HG02610 (cell line): ENCODE measurements around the gene CEP104.

Experiments
- ATAC-seq: cut with Tn5 transposase; IDR thresholded peaks from one replicate; pipeline ENCODE4 v1.9.1; 2021; ENCODE audit warnings: mild to moderate bottlenecking, moderate library complexity; ENCODE audit not compliant: unreplicated experiment

CEP104 gene

DNA sequence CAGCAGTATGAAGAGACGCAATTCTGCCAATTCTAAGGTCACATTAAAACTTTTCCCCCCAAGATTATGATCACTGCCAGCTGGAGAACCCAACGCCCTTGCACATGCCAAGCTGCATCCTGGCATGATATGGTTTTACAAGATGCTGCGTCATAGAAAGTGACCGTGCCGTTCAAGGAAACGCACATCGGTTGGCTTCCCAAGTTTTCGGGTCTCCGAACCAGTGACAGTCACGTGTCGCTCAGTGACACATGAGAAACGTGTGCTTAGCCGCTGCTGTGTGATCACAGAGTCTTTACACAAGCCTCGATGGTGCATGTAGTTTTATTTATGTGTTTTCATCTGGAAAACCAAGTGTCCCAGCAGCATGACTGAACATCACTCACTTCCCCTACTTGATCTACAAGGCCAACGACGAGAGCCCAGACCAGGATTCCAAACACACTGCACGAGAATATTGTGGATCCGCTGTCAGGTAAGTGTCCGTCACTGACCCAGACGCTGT is 77.0 kb downstream of the CEP104 start:
- no peak for ATAC-seq

DNA sequence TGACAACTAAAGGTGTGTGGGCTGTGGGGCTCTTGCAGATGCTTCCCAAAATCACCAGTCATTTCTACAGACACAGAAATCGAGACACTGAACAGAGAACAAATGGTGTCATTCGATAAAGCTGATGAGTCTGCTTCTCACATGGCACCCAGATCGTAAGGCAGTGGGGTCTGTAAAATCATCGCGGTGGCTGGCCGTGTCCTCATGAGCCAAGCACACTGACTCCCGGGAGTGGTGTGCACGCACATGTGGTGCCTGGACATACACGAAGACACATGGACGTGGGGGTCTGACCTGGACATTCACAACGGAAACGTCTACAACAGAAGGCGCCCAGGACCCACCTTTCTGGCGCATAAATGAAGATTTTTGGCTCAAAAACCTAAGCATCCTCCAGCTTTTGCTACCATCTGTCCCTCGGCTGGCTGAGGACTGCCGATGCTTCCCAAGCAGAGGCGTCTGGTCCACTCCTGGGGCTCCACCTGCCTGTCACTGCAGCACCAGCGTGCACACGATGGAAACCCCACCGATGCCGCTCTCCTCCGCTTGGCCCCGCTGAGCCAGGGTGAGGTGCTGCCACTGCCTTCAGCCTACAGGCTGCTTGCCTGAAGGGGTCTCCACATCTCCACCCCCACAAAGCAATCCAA is 77.6 kb downstream of the CEP104 start:
- no peak for ATAC-seq

DNA sequence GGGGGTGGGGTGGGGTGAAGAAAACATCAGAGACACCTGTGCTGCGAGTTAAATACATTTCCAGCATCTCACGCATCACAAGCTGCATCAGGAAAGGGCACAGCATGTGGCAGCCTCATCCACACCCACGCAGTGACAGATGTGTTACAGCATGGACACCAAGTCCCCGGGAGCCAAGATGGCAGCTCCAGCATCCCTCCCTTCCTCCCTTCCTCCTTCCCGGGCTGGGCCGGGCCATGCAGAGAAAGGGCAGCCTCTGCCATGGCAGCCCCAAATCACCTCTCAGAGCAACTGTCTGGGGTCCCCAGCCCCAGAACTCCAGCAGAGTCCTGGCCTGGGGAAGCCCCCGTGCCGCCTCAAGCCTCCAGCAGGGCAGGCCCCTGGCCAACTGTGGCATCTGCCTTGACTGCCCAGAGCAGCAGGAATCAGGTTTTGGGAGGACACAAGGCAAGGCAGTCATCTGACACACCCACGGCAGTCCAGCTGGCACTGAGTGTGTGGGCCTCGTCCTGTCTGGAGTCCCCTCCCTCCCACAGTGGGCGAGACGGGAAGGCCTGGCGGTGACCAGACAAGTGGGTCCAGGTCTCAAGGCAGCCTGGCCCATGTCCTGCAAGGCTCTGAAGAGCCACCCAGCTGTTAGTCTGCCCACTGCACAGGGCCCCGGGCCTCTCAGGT is 78.3 kb downstream of the CEP104 start:
- ATAC-seq: no peak

- ATAC-seq: no peak
Observed at GRCh38 chr1:3777647-3778589, 79.1 kb downstream of the CEP104 start.

DNA sequence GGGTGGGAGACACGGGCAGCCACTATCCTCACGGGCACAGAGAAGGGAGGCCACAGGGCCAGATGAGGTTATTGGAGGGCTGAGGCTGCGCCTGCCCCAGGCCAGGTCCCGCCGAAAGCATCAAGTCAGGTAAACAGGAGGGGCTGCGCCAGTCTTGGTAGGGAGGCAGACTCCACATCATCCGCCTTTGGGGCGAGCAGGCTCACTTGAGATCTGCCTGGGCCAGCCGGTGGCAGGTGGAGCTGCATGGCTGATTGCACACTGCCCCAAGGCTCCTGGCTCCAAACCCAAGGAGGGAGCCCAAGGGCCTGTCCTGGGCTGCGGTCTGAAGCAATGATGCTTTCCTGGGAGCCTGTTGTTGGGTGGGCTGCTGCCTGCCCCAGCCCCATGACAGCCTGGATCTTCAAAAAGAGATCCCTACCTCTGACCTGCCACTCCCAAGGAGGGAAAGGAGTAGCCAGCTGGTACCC is 79.9 kb downstream of the CEP104 start:
- ATAC-seq: no peak

DNA sequence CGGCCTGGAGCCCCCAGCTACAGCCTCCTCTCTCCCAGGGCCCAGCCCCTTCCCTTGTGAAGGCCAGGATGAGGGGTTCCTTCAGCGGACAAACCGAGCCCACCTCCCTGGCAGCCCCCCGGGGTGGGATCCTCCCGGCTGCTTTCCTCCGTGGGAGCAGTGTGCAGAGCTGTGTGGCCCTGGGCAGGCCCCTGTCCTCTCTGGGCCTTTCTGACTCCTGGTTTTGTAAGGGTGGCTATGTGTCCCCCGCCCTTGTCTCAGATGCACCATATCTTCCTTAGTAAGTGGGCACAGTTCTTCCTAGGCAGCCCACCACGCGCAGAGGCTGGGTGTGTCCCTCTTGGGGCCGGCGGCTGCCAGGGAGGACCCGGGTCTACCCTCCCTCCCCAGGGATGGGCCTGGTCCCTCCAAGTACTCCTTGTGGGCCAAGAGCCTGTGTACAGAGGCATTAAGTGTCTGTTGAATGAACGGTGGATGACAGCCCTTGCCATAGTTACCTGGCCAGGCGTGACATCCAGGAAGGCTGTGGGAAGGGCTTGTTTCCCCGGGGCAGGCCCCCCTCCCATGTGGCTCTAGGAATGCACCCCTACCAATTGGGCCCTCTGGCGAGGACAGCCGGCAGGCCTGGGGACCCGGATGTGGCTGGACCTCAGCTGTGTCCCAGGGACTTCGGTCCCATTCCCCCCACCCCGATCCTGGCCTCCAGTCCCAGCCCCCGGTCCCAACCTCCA is 80.6 kb downstream of the CEP104 start:
- ATAC-seq: no peak

DNA sequence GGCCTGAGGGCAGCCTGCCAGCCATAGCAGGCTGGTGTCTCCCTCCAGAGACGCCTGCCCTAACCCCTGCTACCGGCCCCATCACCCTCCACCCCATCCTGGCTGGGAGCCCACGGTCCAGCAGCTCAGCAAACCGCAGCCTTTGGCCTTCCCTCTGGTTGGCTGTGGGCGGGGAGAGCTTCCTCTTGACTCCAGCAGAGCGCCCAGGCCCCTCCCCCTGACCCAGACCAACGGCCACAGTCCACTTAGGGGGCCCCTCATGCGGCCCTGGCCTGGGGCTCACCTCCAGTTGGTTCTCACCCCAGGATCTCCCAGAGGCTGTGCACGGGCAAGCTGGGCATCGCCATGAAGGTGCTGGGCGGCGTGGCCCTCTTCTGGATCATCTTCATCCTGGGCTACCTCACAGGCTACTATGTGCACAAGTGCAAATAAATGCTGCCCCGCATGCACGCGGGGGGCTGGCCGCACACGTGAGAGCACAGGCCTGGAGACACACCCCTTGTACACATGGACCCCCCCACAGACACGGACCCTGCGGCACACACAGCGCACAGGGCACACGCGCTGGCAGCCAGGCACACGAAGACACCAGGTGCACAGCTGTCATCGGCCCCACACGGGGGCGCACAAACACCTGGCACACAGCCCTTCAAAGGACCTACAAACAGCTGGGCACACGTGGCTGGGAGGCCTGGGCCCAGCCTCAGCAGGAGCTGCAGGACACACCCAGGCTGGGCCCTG is 81.4 kb downstream of the CEP104 start:
- no peak for ATAC-seq

- ATAC-seq: no peak
Observed at GRCh38 chr1:3774946-3775489, 82.0 kb downstream of the CEP104 start.

GRCh38 chr1:3774276-3774945 is 82.6 kb downstream of the CEP104 start:
- no peak for ATAC-seq

- ATAC-seq: no peak
Observed at GRCh38 chr1:3773572-3774275, 83.3 kb downstream of the CEP104 start.

GRCh38 chr1:3772715-3773571 is 84.1 kb downstream of the CEP104 start, which contains the start of gene SMIM1:
TSS of gene SMIM1 (plus strand) at chr1:3772749. CDS start at chr1:3775374, 2,625 bp downstream.
- no peak for ATAC-seq

- peak; percentile 55 for ATAC-seq
Observed at GRCh38 chr1:3772027-3772714, 84.8 kb downstream of the CEP104 start.

GRCh38 chr1:3771108-3772026 is 85.6 kb downstream of the CEP104 start:
- no peak for ATAC-seq

- ATAC-seq: no peak
Observed at GRCh38 chr1:3770047-3770765, 86.8 kb downstream of the CEP104 start.

GRCh38 chr1:3768811-3769390 is 88.1 kb downstream of the CEP104 start:
- no peak for ATAC-seq
